Activated T-cell treated with anti-CD3 and anti-CD28 coated beads, Interleukin-2, amount 50 U/mL, for 24 hours (primary cell): ENCODE measurements around the gene STARD9.
A peak's percentile ranks its signal among the peaks of the same experiment; 100 is the strongest.
"Not testable (repeated sequence)": the region's sequence is repeated elsewhere in the genome, so short reads cannot be mapped to it uniquely, and the experiment has no call there.

Experiments
- DNase-seq: peaks from one replicate; pipeline ENCODE4 v3.0.0-alpha.2; 2020
- H3K27ac Mint-ChIP-seq: 2 replicates; pipeline ENCODE4 v1.8.0; 2020; ENCODE audit warnings: mild to moderate bottlenecking, mixed read lengths
- H3K27me3 Mint-ChIP-seq: 2 replicates; pipeline ENCODE4 v1.8.0; 2020; ENCODE audit warnings: mixed read lengths
- H3K36me3 Mint-ChIP-seq: 2 replicates; pipeline ENCODE4 v1.8.0; 2020; ENCODE audit warnings: low read depth, mixed read lengths
- H3K4me1 Mint-ChIP-seq: 2 replicates; pipeline ENCODE4 v1.8.0; 2020; ENCODE audit warnings: low read depth, mixed read lengths
- H3K4me3 Mint-ChIP-seq: 2 replicates; pipeline ENCODE4 v1.8.0; 2020; ENCODE audit warnings: mild to moderate bottlenecking, moderate library complexity, mixed read lengths
- H3K9me3 Mint-ChIP-seq: 2 replicates; pipeline ENCODE4 v1.8.0; 2020; ENCODE audit warnings: mixed read lengths

STARD9 gene

GRCh38 chr15:42577514-42578031 is 2.2 kb downstream of the STARD9 start:
- peaks cover 3% of the 10 kb centered on the region for H3K36me3 Mint-ChIP-seq
- H3K27me3 Mint-ChIP-seq = peaks cover 9% of the 10 kb centered on the region
- H3K4me3 Mint-ChIP-seq = no peak overlapping the region
- DNase-seq = no peak
- H3K9me3 Mint-ChIP-seq = no peaks in the 10 kb centered on the region
- peaks cover 43% of the 10 kb centered on the region for H3K4me1 Mint-ChIP-seq
- H3K27ac Mint-ChIP-seq = no peak overlapping the region

GRCh38 chr15:42578984-42579537 is 3.7 kb downstream of the STARD9 start:
- H3K4me3 Mint-ChIP-seq = no peak overlapping the region
- H3K27me3 Mint-ChIP-seq = peaks cover 9% of the 10 kb centered on the region
- no peak for DNase-seq
- H3K36me3 Mint-ChIP-seq = peaks cover 3% of the 10 kb centered on the region
- no peak overlapping the region for H3K27ac Mint-ChIP-seq
- H3K4me1 Mint-ChIP-seq = peaks cover 45% of the 10 kb centered on the region
- H3K9me3 Mint-ChIP-seq = no peaks in the 10 kb centered on the region

GRCh38 chr15:42581272-42581730 is 5.9 kb downstream of the STARD9 start:
- peak overlapping the region; percentile 74 for H3K4me3 Mint-ChIP-seq
- H3K36me3 Mint-ChIP-seq = peaks cover 6% of the 10 kb centered on the region
- peak; percentile 83 for DNase-seq
- no peaks in the 10 kb centered on the region for H3K9me3 Mint-ChIP-seq
- peaks cover 32% of the 10 kb centered on the region for H3K4me1 Mint-ChIP-seq
- peak overlapping the region; percentile 73 for H3K27ac Mint-ChIP-seq
- peaks cover 8% of the 10 kb centered on the region for H3K27me3 Mint-ChIP-seq

GRCh38 chr15:42582569-42583375 is 7.4 kb downstream of the STARD9 start:
- no peak for DNase-seq
- Mint-ChIP-seq H3K4me1 (peaks cover 25% of the 10 kb centered on the region), H3K36me3 (peaks cover 6% of the 10 kb centered on the region), H3K4me3 (no peak overlapping the region), H3K9me3 (no peaks in the 10 kb centered on the region), H3K27ac (no peak overlapping the region), H3K27me3 (no peaks in the 10 kb centered on the region)

- no peaks in the 10 kb centered on the region for H3K27me3 Mint-ChIP-seq
- no peak overlapping the region for H3K27ac Mint-ChIP-seq
- no peaks in the 10 kb centered on the region for H3K9me3 Mint-ChIP-seq
Observed at GRCh38 chr15:42584031-42584765, 8.8 kb downstream of the STARD9 start.

GRCh38 chr15:42590619-42591237 is 15.3 kb downstream of the STARD9 start:
- Mint-ChIP-seq H3K9me3 (no peaks in the 10 kb centered on the region), H3K4me1 (no peaks in the 10 kb centered on the region), H3K27ac (no peak overlapping the region), H3K4me3 (no peak overlapping the region), H3K27me3 (no peaks in the 10 kb centered on the region), H3K36me3 (peaks cover 13% of the 10 kb centered on the region)
- no peak for DNase-seq

More at GRCh38 chr15:42584031-42584765, 8.8 kb downstream of the STARD9 start:
- DNase-seq = no peak
- H3K4me1 Mint-ChIP-seq = peaks cover 23% of the 10 kb centered on the region
- peaks cover 6% of the 10 kb centered on the region for H3K36me3 Mint-ChIP-seq
- H3K4me3 Mint-ChIP-seq = no peak overlapping the region

GRCh38 chr15:42591238-42591934 is 16.0 kb downstream of the STARD9 start:
- no peaks in the 10 kb centered on the region for H3K4me1 Mint-ChIP-seq
- DNase-seq = no peak
- peaks cover 8% of the 10 kb centered on the region for H3K36me3 Mint-ChIP-seq

GRCh38 chr15:42592716-42593115 is 17.3 kb downstream of the STARD9 start:
- H3K36me3 Mint-ChIP-seq = peaks cover 8% of the 10 kb centered on the region
- H3K27me3 Mint-ChIP-seq = no peaks in the 10 kb centered on the region
- H3K27ac Mint-ChIP-seq = no peak overlapping the region
- no peak for DNase-seq
- no peak overlapping the region for H3K4me3 Mint-ChIP-seq
- no peaks in the 10 kb centered on the region for H3K4me1 Mint-ChIP-seq
- no peaks in the 10 kb centered on the region for H3K9me3 Mint-ChIP-seq

More at GRCh38 chr15:42591238-42591934, 16.0 kb downstream of the STARD9 start:
- no peaks in the 10 kb centered on the region for H3K9me3 Mint-ChIP-seq
- no peak overlapping the region for H3K27ac Mint-ChIP-seq
- no peaks in the 10 kb centered on the region for H3K27me3 Mint-ChIP-seq
- H3K4me3 Mint-ChIP-seq = no peak overlapping the region

GRCh38 chr15:42593143-42593542 is 17.7 kb downstream of the STARD9 start:
- Mint-ChIP-seq H3K9me3 (no peaks in the 10 kb centered on the region), H3K4me1 (no peaks in the 10 kb centered on the region), H3K4me3 (no peak overlapping the region), H3K27me3 (no peaks in the 10 kb centered on the region), H3K27ac (no peak overlapping the region), H3K36me3 (peaks cover 8% of the 10 kb centered on the region)
- DNase-seq = no peak

GRCh38 chr15:42594095-42594494 is 18.7 kb downstream of the STARD9 start:
- peaks cover 8% of the 10 kb centered on the region for H3K36me3 Mint-ChIP-seq

GRCh38 chr15:42595626-42596240 is 20.3 kb downstream of the STARD9 start:
- Mint-ChIP-seq H3K4me3 (no peak overlapping the region), H3K27me3 (no peaks in the 10 kb centered on the region), H3K9me3 (no peaks in the 10 kb centered on the region), H3K27ac (no peak overlapping the region), H3K36me3 (peaks cover 8% of the 10 kb centered on the region), H3K4me1 (no peaks in the 10 kb centered on the region)
- no peak for DNase-seq

More at GRCh38 chr15:42594095-42594494, 18.7 kb downstream of the STARD9 start:
- Mint-ChIP-seq H3K4me3 (no peak overlapping the region), H3K9me3 (no peaks in the 10 kb centered on the region), H3K27ac (no peak overlapping the region), H3K27me3 (no peaks in the 10 kb centered on the region), H3K4me1 (no peaks in the 10 kb centered on the region)
- DNase-seq = no peak

GRCh38 chr15:42601316-42601715 is 25.9 kb downstream of the STARD9 start:
- DNase-seq, H3K27ac Mint-ChIP-seq, H3K27me3 Mint-ChIP-seq, H3K4me3 Mint-ChIP-seq, H3K36me3 Mint-ChIP-seq, H3K9me3 Mint-ChIP-seq: not testable (repeated sequence)
- peaks cover 28% of the 10 kb centered on the region for H3K4me1 Mint-ChIP-seq

- H3K27me3 Mint-ChIP-seq = no peaks in the 10 kb centered on the region
- H3K4me3 Mint-ChIP-seq = no peak overlapping the region
- H3K36me3 Mint-ChIP-seq = peaks cover 7% of the 10 kb centered on the region
- no peak overlapping the region for H3K27ac Mint-ChIP-seq
- H3K4me1 Mint-ChIP-seq = peaks cover 29% of the 10 kb centered on the region
- DNase-seq = no peak
- H3K9me3 Mint-ChIP-seq = no peaks in the 10 kb centered on the region
Observed at GRCh38 chr15:42602501-42602900, 27.1 kb downstream of the STARD9 start.
